Brain microvascular endothelial cell (primary cell): ENCODE data around the gene ZNF526.

Experiments
- DNase-seq: peaks from one replicate; pipeline ENCODE4 v3.0.0-alpha.2; 2020
- H3K27ac ChIP-seq: fragments of 250-450 bp; sonication (Bioruptor Pico); 2 replicates; pipeline ENCODE4 v1.5.1; 2020; ENCODE audit warnings: mild to moderate bottlenecking, moderate library complexity
- H3K27me3 ChIP-seq: fragments of 250-450 bp; sonication (Bioruptor Pico); replicated peaks from 2 replicates; pipeline ENCODE4 v1.5.1; 2020; ENCODE audit warnings: mild to moderate bottlenecking
- H3K36me3 ChIP-seq: fragments of 250-450 bp; sonication (Bioruptor Pico); replicated peaks from 2 replicates; pipeline ENCODE4 v1.5.1; 2020; ENCODE audit warnings: mild to moderate bottlenecking
- H3K4me3 ChIP-seq: 2 replicates; pipeline ENCODE4 v1.5.1; 2011; ENCODE audit warnings: low read depth, mild to moderate bottlenecking, control low read depth, low read length, moderate library complexity
- CTCF ChIP-seq: IDR thresholded peaks from 2 replicates; pipeline ENCODE4 v1.5.1; 2011; ENCODE audit warnings: low read depth, mild to moderate bottlenecking, moderate library complexity, low read length, control low read depth, inconsistent platforms; ENCODE audit errors: missing control alignments
- in situ Hi-C: cut with HindIII; loops from 2 replicates; pipeline ENCODE4 v1.10.0; 2017; ENCODE audit warnings: low sequenced_read_pairs, low pct_ligation_motif_present

The ZNF526 gene

GRCh38 chr19:42248270-42249148 lies 28.4 kb downstream of the ZNF526 start:
- H3K27ac ChIP-seq: no peak overlapping the region
- no peak for DNase-seq
- no peaks in the 10 kb centered on the region for H3K27me3 ChIP-seq
- in situ Hi-C loops: no loop called here
- peaks cover 22% of the 10 kb centered on the region for H3K36me3 ChIP-seq
- no peak for TF ChIP-seq CTCF
- H3K4me3 ChIP-seq: no peak overlapping the region

GRCh38 chr19:42249149-42249750 lies 29.1 kb downstream of the ZNF526 start:
- in situ Hi-C loops: no loop called here
- DNase-seq: no peak
- H3K27me3 ChIP-seq: no peaks in the 10 kb centered on the region
- peaks cover 22% of the 10 kb centered on the region for H3K36me3 ChIP-seq
- H3K27ac ChIP-seq: no peak overlapping the region
- TF ChIP-seq CTCF: no peak
- H3K4me3 ChIP-seq: no peak overlapping the region

GRCh38 chr19:42249769-42250168 lies 29.7 kb downstream of the ZNF526 start:
- TF ChIP-seq CTCF: no peak
- no peak overlapping the region for H3K27ac ChIP-seq
- H3K27me3 ChIP-seq: no peaks in the 10 kb centered on the region
- in situ Hi-C loops: no loop called here
- no peak for DNase-seq
- H3K36me3 ChIP-seq: peaks cover 22% of the 10 kb centered on the region
- no peak overlapping the region for H3K4me3 ChIP-seq

- no peak for DNase-seq
- Histone ChIP-seq H3K4me3 (no peak overlapping the region), H3K27me3 (no peaks in the 10 kb centered on the region), H3K36me3 (peaks cover 22% of the 10 kb centered on the region), H3K27ac (peak overlapping the region; percentile 1)
- TF ChIP-seq CTCF: no peak
- in situ Hi-C loops: no loop called here
These were observed 30.1 kb downstream of the ZNF526 start for GRCh38 chr19:42250183-42250665.

- TF ChIP-seq CTCF: no peak
- Histone ChIP-seq H3K4me3 (peak overlapping the region; percentile 17), H3K27me3 (no peaks in the 10 kb centered on the region), H3K36me3 (peaks cover 22% of the 10 kb centered on the region), H3K27ac (peak overlapping the region; percentile 1)
- in situ Hi-C loops: no loop called here
- DNase-seq: no peak
These were observed 30.8 kb downstream of the ZNF526 start for GRCh38 chr19:42250666-42251531.
